HG02970 (cell line): ENCODE measurements around the gene LRRC3.
"Not testable (repeated sequence)": the region's sequence is repeated elsewhere in the genome, so short reads cannot be mapped to it uniquely, and the experiment has no call there.

Experiments
- ATAC-seq: cut with Tn5 transposase; IDR thresholded peaks from one replicate; pipeline ENCODE4 v1.9.1; 2021; ENCODE audit warnings: mild to moderate bottlenecking, moderate library complexity, moderate number of reproducible peaks; ENCODE audit not compliant: unreplicated experiment, low FRiP score

Gene LRRC3

GRCh38 chr21:44494418-44494817 lies 39.1 kb downstream of the LRRC3 start:
- no peak for ATAC-seq

GRCh38 chr21:44494956-44495355 lies 39.6 kb downstream of the LRRC3 start:
- no peak for ATAC-seq

GRCh38 chr21:44495611-44496563 lies 40.6 kb downstream of the LRRC3 start:
- ATAC-seq: no peak

- no peak for ATAC-seq
Observed at GRCh38 chr21:44496564-44497550, 41.5 kb downstream of the LRRC3 start.

- ATAC-seq: no peak
Observed at GRCh38 chr21:44497703-44498126, 42.4 kb downstream of the LRRC3 start.

GRCh38 chr21:44498280-44499210 lies 43.2 kb downstream of the LRRC3 start:
- no peak for ATAC-seq

- ATAC-seq: no peak
Observed at GRCh38 chr21:44499211-44499560, 43.9 kb downstream of the LRRC3 start.

- ATAC-seq: no peak
Observed at GRCh38 chr21:44499631-44500030, 44.3 kb downstream of the LRRC3 start.

- no peak for ATAC-seq
Observed at GRCh38 chr21:44500111-44500510, 44.8 kb downstream of the LRRC3 start.

GRCh38 chr21:44502171-44502958 lies 47.1 kb downstream of the LRRC3 start:
- ATAC-seq: no peak

- ATAC-seq: not testable (repeated sequence)
Observed at GRCh38 chr21:44503006-44503889, 47.9 kb downstream of the LRRC3 start.

- ATAC-seq: no peak
Observed at GRCh38 chr21:44503901-44504399, 48.6 kb downstream of the LRRC3 start.

GRCh38 chr21:44505673-44506278 lies 50.5 kb downstream of the LRRC3 start:
- ATAC-seq: no peak

GRCh38 chr21:44506279-44507255 lies 51.3 kb downstream of the LRRC3 start:
- ATAC-seq: no peak

GRCh38 chr21:44507673-44508425 lies 52.5 kb downstream of the LRRC3 start:
- ATAC-seq: no peak

GRCh38 chr21:44508426-44508710 lies 53.1 kb downstream of the LRRC3 start:
- ATAC-seq: no peak
